Activated gamma-delta T cell treated with Interleukin-2 at 50 U/mL for 16 hours (primary cell): Measurements from ENCODE around the gene PNLIPRP1.

Experiments
- DNase-seq: peaks from one replicate; pipeline ENCODE4 v3.0.0-alpha.2; 2020

Gene PNLIPRP1

DNA sequence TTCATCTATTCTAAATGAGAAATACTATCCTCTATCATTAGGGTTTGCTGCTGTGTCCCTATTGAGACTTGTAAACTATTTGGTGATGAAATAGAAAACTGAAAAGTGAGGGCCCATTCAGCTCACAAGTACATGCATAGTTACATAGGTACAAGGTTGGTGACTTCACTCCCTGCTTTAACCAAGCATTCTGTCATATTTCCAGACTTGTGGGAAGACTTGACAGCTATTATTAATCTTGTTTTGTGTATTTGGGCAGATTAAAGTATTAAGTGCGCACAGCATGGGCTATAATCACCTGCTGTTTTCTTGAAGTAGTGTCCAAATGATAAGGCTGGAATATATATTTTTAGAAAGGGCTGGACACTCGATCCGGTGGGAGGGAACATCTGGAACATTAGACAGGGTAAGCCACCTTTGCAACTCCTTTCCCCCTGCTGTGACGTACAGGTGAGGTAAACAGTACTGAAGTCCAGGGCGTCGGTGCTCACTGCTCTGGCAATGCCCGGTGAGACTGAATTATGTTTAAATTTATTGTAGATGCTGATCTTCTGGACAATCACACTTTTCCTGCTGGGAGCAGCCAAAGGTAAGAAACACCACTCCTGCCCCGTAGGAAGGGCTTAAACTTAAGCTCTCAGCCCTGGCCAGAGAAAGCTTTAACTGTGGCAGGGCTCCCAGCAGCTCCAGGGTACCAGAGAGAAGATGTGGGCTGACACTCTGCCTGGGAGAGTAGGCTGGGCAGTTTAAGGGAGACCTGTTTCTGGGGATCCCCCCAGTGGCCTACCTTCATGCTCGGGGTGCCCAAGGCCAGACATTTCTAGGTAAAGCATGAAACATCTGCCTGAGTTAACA is at the start of gene PNLIPRP1:
Gene PNLIPRP1 (plus strand): TSS at position 370 of the 855 bp plus-strand sequence. CDS start 171 bp downstream, at position 541.
- DNase-seq: no peak

DNA sequence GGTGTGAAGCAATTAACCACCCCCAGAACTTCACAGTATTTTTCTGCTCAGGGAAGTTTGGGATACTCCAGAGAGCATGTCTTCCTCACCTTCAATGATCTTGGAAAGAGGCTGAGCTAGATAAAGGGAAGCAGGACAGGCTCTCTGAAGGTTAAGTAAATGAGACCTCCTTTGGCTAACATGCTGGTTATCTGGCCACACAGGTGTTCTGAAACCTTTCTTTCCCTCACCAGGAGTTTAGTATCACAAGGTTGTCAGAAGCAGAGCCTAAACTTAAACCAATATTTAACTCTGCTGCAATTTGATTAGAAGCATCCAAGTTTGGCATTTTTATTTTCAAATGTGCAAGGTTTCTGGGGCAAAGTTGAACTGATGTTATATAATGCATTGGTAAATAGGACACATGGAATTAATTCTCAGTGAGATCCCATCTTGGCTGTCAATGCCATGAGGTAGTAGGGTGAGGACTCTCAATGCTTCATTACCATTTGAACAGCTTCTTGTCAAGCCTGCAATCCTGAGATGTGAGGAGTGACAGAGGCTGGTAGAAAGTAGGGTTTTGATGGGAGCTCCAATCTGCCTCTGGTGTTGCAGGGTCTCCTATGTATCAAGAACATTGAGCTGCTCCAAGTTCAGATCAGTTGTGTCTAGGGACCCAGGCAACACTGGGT is 48.6 kb upstream of the PNLIPRP1 start:
- no peak for DNase-seq

DNA sequence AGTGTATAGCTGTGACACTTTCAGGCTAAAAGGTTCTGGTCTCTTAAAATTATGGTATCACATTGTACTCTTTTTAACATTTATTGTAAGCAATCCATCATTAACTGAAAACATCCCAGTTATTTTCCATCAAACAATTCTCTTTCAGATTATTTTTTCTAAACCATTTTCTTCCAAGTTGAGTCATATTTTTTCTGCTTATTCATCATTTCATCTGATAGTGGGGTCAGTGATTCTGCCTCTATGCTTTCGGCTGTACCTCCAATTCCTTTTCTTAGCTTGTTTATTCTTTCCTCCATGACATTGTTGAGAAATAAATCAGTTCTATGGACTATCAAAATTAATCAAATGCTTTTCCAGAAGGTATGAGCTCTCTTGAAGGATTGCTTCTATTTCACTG is 45.6 kb upstream of the PNLIPRP1 start:
- no peak for DNase-seq

DNA sequence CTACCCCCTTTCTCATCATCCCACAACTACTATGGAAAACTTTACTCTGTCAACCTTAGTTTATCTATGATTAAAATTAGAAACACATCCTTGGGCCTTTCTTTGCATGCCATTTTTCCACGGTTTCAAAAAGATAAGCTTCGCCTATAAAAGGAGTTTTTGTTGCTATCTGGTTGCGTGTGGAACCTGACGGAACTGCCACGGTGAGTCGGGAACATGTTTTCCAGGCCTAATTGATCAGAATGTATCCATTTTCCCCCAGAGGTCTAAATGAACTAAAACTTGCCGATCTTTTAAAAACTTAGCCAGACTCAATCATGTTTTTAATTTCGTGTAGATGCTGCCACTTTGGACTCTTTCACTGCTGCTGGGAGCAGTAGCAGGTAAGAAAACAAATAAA is 45.0 kb upstream of the PNLIPRP1 start, which contains the start of gene PNLIP:
Gene PNLIP (plus strand): TSS at position 176 of the 400 bp plus-strand sequence. CDS start 162 bp downstream, at position 338.
- DNase-seq: no peak

DNA sequence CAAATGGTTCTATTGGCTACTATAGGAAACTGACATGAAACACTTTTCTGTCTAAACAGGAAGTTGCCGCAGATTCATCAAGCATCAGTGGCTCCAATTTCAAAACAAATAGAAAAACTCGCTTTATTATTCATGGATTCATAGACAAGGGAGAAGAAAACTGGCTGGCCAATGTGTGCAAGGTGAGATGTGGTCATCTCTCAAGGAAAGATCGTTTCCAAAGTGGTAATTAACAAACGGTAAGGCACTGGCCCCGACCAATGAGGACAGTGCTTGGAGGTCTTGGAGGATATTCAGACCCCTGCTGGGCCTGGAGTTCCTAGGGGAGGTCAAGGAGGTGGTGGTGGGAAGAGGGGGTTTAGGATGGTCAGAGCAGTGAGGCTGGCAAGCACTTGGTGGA is 42.5 kb upstream of the PNLIPRP1 start:
- DNase-seq: no peak

DNA sequence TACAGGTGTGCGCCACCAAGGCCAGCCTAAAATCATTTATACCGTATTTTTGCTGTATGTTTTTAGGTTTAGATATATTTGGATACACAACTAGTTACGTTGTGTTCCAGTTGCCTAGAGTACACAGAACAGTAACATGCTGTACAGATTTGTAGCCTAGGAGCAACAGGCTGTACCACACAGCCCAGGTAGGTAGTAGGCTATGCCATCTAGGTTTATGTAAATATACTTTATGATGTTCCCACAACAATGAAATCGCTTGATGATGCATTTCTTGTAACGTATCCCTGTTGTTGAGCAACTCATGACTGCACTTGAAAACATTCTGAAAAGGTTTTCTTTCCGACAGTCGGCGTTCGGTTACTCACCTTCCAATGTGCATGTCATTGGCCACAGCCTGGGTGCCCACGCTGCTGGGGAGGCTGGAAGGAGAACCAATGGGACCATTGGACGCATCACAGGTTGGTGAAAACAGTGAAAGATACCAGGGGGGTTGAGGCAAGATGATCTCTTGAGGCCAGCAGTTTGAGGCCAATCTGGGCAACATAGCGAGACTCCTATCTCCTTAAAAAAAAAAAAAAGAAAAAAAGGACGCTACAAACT is 37.3 kb upstream of the PNLIPRP1 start:
- DNase-seq: no peak

DNA sequence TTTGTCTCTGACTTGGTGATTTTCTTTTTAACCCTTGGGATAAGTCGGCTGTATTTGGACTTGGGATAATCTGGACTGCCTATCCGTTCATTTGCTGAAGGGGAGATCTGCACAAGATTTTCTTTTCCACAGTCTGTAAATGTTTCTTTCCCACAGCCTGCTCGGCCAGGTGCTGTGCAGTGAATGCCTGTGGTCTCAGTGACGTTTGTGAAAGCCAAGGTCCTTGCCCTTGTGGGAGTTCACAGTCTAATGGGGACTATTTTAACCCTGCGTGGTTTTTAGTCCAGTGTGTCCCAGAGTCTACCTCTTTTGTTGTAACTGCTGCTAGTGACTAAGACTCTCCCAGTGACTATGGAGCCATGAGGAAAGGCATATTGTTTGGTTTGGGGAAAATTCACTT is 36.1 kb upstream of the PNLIPRP1 start:
- DNase-seq: no peak

DNA sequence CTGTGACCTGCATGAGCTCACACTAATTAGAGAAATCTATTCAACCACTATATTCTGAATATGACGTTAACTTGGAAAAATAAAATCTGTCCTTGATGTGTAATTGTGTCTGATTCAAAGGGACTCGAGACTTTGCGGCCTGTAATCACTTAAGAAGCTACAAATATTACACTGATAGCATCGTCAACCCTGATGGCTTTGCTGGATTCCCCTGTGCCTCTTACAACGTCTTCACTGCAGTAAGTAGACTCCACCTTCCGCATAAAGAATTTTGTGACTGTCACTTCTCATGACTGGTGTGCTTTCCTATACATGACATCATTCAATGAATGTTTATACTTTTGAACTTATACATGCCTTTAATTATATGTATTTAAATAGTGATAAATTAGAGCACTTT is 34.9 kb upstream of the PNLIPRP1 start:
- no peak for DNase-seq

DNA sequence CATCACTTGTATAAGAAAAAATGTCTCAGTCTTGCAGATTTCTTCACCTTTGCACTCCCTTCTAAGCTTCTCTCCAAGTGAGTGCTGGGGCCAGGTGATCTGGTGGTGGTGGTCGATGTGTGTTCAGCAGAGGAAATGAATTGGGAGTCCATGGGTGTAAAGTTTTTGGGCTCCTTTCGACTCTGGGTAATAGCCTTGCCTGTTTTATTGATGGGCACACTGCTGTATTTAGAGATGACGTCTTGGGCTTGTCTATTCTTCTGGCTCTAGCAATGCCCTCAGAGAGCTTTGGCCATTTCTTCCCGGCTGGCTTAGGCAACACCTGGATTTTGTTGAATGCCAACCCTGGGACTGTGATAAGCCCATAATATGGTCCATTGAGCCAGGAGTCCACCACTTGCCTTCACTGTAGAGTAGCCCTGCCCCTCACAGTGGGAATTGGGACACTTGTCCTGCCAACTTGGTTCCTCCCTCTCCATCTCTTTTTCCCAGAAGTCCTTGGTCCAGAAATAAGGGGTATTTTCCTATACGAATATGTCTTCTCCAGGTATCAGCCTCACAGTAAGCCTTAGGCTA is 33.4 kb upstream of the PNLIPRP1 start:
- DNase-seq: no peak

DNA sequence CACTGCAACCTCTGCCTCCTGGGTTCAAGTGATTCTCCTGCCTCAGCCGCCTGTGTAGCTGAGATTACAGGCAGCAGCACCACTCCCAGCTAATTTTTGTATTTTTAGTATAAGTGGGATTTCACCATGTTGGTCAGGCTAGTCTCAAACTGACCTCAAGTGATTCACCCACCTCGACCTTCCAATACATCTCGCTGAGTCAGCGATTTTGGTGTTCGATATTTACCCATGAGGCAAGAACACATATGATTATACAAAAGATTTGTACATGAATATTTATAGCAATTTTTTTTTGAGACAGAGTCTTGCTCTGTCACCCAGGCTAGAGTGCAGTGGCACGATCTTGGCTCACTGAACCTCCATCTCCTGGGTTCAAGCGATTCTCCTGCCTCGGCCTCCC is 25.2 kb upstream of the PNLIPRP1 start:
- DNase-seq: no peak

DNA sequence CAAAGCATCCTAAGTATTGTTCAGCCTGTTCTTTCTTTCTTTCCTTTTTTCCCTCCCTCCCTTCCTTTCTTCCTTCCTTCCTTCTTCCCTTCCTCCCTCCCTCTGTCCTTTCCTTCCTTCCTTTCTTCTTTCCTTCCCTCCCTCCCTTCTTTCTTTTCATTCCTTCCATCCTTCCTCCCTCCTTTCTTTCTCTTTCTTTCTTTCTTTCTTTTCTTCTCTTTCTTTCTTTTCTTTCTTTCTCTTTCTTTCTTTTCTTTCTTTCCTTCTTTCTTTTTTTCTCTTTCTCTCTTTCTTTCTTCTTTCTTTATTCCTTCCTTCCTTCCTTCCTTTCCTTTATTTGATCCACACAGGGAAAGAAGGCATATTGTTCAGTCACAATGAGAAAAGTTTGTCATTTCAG is 23.8 kb upstream of the PNLIPRP1 start:
- DNase-seq: no peak

DNA sequence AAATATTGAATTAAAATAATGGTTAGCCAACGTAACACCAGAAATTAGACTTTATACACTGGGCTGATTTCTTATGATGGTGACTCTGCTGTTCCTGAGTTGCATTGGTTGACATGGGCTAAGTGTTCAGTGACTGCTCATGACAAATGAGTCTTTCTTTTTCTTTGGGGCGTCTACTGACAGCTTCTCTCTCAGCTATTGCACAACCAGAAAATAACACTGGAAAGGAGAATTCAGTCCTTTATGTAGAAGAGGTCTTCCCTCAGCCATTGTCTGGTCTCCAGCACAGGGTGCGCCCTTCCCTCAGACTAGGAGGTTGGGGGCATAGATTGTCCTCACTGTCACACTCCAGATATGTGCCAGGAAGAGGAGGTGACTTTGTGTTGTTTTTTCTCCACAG is 23.4 kb upstream of the PNLIPRP1 start:
- DNase-seq: no peak

DNA sequence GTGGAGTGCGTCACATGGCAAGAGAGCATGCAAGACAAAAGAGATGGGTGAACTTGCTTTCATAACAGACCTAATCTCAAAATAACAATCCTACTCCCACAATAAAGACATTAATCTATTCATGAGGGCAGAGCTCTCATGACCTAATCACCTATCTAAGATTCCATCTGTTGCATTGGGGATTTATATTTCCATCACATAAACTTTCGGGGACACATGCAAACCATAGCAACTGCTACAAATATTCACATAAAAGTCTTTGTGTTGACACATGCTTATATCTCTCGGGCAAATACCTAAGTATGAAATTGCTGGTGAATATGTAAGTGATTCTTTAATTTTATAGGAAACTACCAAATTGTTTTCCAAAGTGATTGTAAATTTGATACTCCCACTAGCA is 16.0 kb upstream of the PNLIPRP1 start:
- no peak for DNase-seq

DNA sequence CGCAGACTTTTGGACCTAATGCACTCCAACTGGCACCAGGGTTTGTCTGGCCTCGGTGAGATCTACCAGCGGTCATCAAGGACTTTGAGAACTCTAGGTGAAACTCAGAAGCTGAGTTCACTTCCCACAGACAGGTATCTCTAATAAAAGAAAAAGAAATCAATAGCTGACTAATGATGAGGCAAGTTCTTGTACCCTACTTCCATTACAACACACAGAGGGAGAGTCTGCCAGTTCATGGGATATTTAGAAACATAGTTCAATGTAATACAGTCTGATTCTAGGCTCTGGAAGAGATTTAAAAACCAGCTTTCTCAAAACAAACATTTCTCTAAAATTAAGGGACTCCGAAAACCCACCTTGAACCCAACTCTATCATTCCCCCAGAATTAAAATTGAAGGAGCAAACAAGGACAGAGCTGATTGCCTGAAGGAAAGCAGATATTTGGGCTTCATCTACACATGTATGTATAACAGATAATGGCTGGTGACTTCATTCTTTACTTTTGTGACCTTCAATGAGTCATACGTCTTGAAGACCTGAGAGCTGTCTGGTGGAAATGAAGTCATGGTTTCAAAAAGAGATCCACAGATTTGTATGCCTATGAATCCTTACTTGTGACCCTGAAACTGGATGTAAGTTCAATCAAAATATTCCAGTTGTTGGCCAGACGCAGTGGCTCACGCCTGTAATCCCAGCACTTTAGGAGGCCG is 2.7 kb upstream of the PNLIPRP1 start:
- DNase-seq: no peak

DNA sequence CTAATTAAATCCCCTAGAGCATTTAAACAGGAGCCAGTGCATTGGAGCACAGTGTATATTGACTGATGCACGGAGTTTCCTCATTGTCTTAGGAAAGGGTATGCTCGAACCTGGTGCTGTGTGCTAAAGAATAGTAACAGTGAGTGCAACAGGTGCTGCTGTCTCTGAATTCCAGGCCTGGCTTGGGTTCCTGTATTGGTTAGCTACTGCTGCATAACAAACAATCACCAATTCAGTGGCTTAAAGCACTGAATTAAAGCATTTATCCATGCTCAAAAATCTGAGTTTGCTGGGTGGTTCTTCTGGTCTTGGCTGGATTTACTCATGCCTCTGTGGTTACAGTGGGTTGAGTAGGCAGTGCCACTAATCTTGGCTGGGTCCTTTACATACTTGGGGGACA is 1.8 kb upstream of the PNLIPRP1 start:
- DNase-seq: no peak

DNA sequence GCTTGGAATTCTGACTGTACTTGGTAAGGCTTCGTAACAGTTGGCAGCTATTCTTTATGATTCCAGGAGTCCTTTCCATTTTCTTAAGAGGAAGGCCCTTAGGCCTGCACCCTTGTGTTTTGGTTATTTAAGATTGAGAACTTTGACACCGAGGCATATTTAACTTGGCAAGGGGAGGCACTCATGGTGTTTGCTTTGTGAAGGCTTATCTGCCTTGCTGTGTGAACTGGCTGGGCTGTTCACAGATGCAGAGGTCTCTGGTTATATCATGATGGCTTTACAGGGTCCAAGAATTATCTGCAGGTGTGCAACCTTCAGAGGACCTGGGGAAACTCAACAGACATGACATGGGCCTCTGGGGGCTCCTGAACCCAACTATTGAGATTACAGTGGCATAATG is 833 bp upstream of the PNLIPRP1 start:
- no peak for DNase-seq

DNA sequence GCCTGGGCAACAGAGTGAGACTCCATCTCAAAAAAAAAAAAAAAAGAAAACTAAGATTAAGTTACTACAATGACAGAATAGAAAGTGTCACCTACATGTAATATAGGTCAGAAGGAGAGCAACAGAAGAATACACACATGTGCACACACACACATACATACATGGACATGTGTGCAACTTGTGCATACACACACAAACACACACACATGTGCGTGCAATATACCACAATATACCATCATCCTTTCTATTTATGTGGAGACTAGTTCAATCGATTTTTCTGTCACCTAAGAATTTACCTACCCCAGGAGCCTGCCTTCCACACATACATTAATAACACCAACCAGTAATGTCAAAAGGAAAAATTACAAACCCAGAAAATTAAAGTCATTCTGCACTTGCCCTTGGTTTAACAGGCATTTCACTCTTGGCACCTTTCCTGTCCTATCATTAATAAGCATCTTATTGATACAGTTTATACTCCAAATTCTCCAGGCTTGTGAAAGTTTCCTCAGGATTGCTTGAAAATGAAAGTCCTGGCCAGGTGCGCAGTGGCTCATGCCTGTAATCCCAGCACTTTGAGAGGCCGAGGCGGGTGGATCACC is 2.5 kb downstream of the PNLIPRP1 start:
- DNase-seq: no peak

DNA sequence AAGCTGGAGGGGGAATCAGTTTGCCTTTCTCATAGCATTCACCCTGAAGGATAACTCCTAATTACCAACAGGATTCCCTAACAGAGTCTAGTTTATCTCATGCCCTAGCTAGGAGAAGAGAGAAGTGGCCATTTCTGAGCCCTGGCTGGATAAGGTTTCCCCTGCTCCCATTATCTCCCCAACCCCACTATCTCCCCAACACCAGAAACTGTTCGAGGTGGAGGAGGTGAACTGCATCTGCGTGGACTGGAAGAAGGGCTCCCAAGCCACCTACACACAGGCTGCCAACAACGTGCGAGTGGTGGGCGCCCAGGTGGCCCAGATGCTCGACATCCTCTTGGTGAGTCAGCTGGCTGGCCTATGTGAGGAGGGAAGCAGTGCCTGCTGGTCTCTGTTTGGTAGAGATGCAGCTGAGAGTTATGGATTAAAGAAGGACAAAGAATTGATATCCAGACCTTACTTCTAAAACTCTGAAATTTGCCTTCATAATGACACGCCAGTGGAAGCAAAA is 3.8 kb downstream of the PNLIPRP1 start:
- DNase-seq: no peak

DNA sequence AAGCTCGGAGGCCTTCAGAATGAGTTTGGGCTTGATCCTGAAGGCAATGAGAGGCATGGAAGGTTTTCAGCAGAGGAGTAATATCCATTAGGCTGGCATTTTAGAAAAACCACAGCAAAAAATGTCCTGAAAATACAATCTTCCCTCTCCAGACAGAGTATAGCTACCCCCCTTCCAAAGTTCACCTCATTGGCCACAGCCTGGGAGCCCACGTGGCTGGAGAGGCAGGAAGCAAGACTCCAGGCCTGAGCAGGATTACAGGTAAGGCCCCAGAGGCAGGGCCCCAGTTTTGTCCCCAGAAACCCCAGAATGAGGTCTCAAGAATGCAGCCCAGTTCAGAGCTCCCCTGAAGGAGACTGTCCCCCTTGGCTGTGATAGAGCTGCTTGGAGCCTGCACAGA is 5.3 kb downstream of the PNLIPRP1 start:
- no peak for DNase-seq

DNA sequence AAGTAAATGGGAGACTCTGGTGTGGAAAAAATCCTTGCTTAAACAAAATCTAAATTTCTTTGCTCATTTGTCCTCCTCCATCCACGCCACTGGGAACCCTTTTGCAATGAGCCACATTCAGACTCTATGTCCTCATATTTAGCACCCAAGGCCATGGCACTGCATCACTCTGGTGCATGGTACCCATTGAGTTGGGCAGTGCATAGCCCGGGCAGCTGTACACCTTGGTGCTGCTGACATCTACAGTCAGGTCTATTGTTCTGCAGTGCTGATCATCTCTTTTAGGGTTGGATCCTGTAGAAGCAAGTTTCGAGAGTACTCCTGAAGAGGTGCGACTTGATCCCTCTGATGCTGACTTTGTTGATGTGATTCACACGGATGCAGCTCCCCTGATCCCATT is 6.8 kb downstream of the PNLIPRP1 start:
- DNase-seq: no peak

DNA sequence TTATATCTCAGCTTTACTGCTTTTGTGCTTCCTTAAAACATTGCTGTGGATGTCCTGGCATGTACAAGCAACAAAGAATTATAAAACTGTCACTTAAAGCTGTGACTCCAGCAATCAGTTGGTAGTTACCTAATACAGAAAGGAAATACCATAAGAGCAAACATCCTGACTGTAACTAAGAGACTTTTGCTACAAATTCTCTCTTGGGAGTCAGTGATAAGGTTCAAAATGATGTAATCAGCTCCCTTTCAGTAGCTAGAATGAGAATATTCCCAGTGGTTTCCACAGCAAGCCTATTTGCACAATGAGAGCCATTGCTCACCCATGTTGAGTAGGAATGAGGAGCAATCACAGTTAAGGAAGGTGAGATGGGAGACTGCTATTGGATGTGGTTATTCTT is 7.6 kb downstream of the PNLIPRP1 start:
- DNase-seq: no peak

DNA sequence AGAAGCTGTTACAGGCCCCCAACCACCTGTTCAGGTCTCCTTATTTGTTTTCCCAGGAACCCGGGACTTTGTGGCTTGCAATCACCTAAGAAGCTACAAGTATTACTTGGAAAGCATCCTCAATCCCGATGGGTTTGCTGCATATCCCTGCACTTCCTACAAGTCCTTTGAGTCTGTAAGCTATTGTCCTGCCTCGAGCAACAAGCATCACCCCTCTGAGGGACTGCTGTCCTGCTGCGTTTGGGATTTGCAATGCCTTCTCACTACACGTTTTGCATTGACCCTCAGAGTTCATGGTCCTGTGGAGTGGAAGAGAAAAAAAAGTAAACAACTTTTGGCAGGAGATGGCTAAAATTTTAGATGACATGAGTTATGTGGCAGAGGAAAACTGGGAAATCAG is 9.2 kb downstream of the PNLIPRP1 start:
- no peak for DNase-seq
